Spinal cord (tissue), 10 donors: ENCODE results near the gene BLOC1S1. TPM values are rescaled to one million over a fixed set of nuclear protein-coding genes. Genes with fewer than 3 reads are reported as not detected.

Source experiments
- DNase-seq, 6 donors: peaks; one replicate each; pipeline versions ENCODE4 v3.0.0 to v3.0.0-alpha.2; 2013 to 2015; ENCODE audit warnings: low spot score in 6 of 6, low read depth in 4 of 6
- H3K27ac ChIP-seq: one replicate; pipeline ENCODE4 v1.5.1; 2013; ENCODE audit warnings: low read depth, low read length, control low read depth
- H3K27me3 ChIP-seq: one replicate; pipeline ENCODE4 v1.6.1; 2013; ENCODE audit warnings: low read length; ENCODE audit not compliant: control insufficient read depth, insufficient read depth
- H3K36me3 ChIP-seq: one replicate; pipeline ENCODE4 v1.6.1; 2013; ENCODE audit warnings: low read length; ENCODE audit not compliant: control insufficient read depth, insufficient read depth
- H3K4me1 ChIP-seq: one replicate; pipeline ENCODE4 v1.6.1; 2013; ENCODE audit warnings: low read length; ENCODE audit not compliant: control insufficient read depth, insufficient read depth
- H3K4me3 ChIP-seq: one replicate; pipeline ENCODE4 v1.5.1; 2013; ENCODE audit warnings: low read depth, low read length, control low read depth
- H3K9me3 ChIP-seq: one replicate; pipeline ENCODE4 v1.6.1; 2013; ENCODE audit warnings: low read length; ENCODE audit not compliant: control insufficient read depth, insufficient read depth
- WGBS: methylation state at CpG from one replicate; pipeline ENCODE4 v1.1.5; 2013; ENCODE audit warnings: missing lambda C conversion rate; ENCODE audit not compliant: insufficient coverage; 5-methylcytosine and 5-hydroxymethylcytosine counted together
- polyA plus RNA-seq, 2 donors: library from polyadenylated mRNA; unstranded; fragments of 120-200 nt; gene quantifications; one replicate each; pipeline ENCODE4 v1.2.1, GENCODE V29; 2013; ENCODE audit not compliant: insufficient read length in 2 of 2
- total RNA-seq, 2 donors: library from RNA; depleted of rRNA in 1 of 2; stranded (reverse); fragments of 120-200 nt in 1 of 2; fragments of >200 nt in 1 of 2; gene quantifications; one replicate each; pipeline versions ENCODE4 v1.2.3 to v1.2.4, GENCODE V29; 2013 to 2014
- donor health status: healthy.

Gene BLOC1S1
- total and polyA plus RNA-seq, 4 donors: 45.7 to 187 (median 148) TPM

- WGBS: 100% methylated on average over 2 of the region's 13 CpGs
- Histone ChIP-seq H3K4me3 (no peak overlapping the region), H3K36me3 (peaks cover 19% of the 10 kb centered on the region), H3K27me3 (peaks cover 4% of the 10 kb centered on the region), H3K27ac (no peak overlapping the region), H3K4me1 (peaks cover 10% of the 10 kb centered on the region), H3K9me3 (no peaks in the 10 kb centered on the region)
- DNase-seq: no peak
Measured at GRCh38 chr12:55682087-55682796, 33.6 kb upstream of the BLOC1S1 start.

GRCh38 chr12:55683676-55684075 lies 32.2 kb upstream of the BLOC1S1 start:
- Histone ChIP-seq H3K9me3 (no peaks in the 10 kb centered on the region), H3K27ac (no peak overlapping the region), H3K4me1 (peaks cover 10% of the 10 kb centered on the region), H3K4me3 (no peak overlapping the region), H3K27me3 (peaks cover 4% of the 10 kb centered on the region), H3K36me3 (peaks cover 28% of the 10 kb centered on the region)
- no peak for DNase-seq
- WGBS: 91% methylated on average over 5 of the region's 7 CpGs

GRCh38 chr12:55684761-55685370 lies 31.0 kb upstream of the BLOC1S1 start:
- Histone ChIP-seq H3K27me3 (peaks cover 4% of the 10 kb centered on the region), H3K9me3 (no peaks in the 10 kb centered on the region), H3K4me1 (peaks cover 10% of the 10 kb centered on the region), H3K27ac (no peak overlapping the region), H3K36me3 (peaks cover 30% of the 10 kb centered on the region), H3K4me3 (no peak overlapping the region)
- WGBS: 97% methylated on average over 13 of the region's 20 CpGs
- no peak for DNase-seq

GRCh38 chr12:55685671-55686070 lies 30.2 kb upstream of the BLOC1S1 start:
- Histone ChIP-seq H3K27me3 (peaks cover 4% of the 10 kb centered on the region), H3K27ac (no peak overlapping the region), H3K4me3 (no peak overlapping the region), H3K4me1 (peaks cover 10% of the 10 kb centered on the region), H3K9me3 (no peaks in the 10 kb centered on the region), H3K36me3 (peaks cover 30% of the 10 kb centered on the region)
- no peak for DNase-seq
- WGBS: 89% methylated on average over 5 of the region's 5 CpGs

- Histone ChIP-seq H3K9me3 (no peaks in the 10 kb centered on the region), H3K4me3 (no peak overlapping the region), H3K27ac (no peak overlapping the region), H3K36me3 (peaks cover 30% of the 10 kb centered on the region), H3K27me3 (peaks cover 4% of the 10 kb centered on the region), H3K4me1 (peaks cover 6% of the 10 kb centered on the region)
- no peak for DNase-seq
- 95% methylated on average over 9 of the region's 9 CpGs for WGBS
Measured at GRCh38 chr12:55686366-55687010, 29.4 kb upstream of the BLOC1S1 start.

GRCh38 chr12:55687746-55688145 lies 28.1 kb upstream of the BLOC1S1 start:
- H3K27me3 ChIP-seq: no peaks in the 10 kb centered on the region
- H3K36me3 ChIP-seq: peaks cover 34% of the 10 kb centered on the region
- DNase-seq: no peak

GRCh38 chr12:55688716-55689655 lies 26.9 kb upstream of the BLOC1S1 start:
- Histone ChIP-seq H3K4me3 (no peak overlapping the region), H3K27me3 (no peaks in the 10 kb centered on the region), H3K36me3 (peaks cover 45% of the 10 kb centered on the region), H3K4me1 (no peaks in the 10 kb centered on the region), H3K27ac (no peak overlapping the region), H3K9me3 (no peaks in the 10 kb centered on the region)
- 94% methylated on average over 10 of the region's 16 CpGs for WGBS
- no peak for DNase-seq

More at GRCh38 chr12:55687746-55688145, 28.1 kb upstream of the BLOC1S1 start:
- H3K9me3 ChIP-seq: no peaks in the 10 kb centered on the region
- H3K4me1 ChIP-seq: no peaks in the 10 kb centered on the region
- no peak overlapping the region for H3K4me3 ChIP-seq
- H3K27ac ChIP-seq: no peak overlapping the region

- no peak overlapping the region for H3K4me3 ChIP-seq
- H3K27ac ChIP-seq: no peak overlapping the region
- no peak for DNase-seq
- no peaks in the 10 kb centered on the region for H3K9me3 ChIP-seq
- 91% methylated on average over 8 of the region's 12 CpGs for WGBS
- H3K4me1 ChIP-seq: no peaks in the 10 kb centered on the region
- no peaks in the 10 kb centered on the region for H3K27me3 ChIP-seq
- H3K36me3 ChIP-seq: peaks cover 61% of the 10 kb centered on the region
Measured at GRCh38 chr12:55692631-55693322, 23.1 kb upstream of the BLOC1S1 start.
